Smooth muscle cell (in vitro differentiated cells): ENCODE results near the gene SOX12. TPM values are rescaled to one million over a fixed set of nuclear protein-coding genes. Genes with fewer than 3 reads are reported as not detected.

Experiments
- DNase-seq: peaks from one replicate; lab custom pipeline; 2025; ENCODE audit not compliant: unreplicated experiment; lab: John Stamatoyannopoulos, UW
- H2AFZ ChIP-seq: fragments of 200-600 bp; sonication (generic); 2 replicates; pipeline ENCODE4 v1.6.0; 2016; ENCODE audit warnings: antibody characterized with exemption, low read depth, mild to moderate bottlenecking
- H3F3A ChIP-seq: fragments of 200-600 bp; sonication (generic); 2 replicates; pipeline ENCODE4 v1.6.0; 2017; ENCODE audit warnings: antibody characterized with exemption, low read depth
- H3K27ac ChIP-seq: fragments of 200-600 bp; sonication (generic); 2 replicates; pipeline ENCODE4 v1.5.1; 2016; ENCODE audit warnings: low read depth, mild to moderate bottlenecking
- H3K27me3 ChIP-seq: fragments of 200-600 bp; sonication (generic); 2 replicates; pipeline ENCODE4 v1.6.1; 2016; ENCODE audit warnings: low read depth, mild to moderate bottlenecking
- H3K36me3 ChIP-seq: fragments of 200-600 bp; sonication (generic); 2 replicates; pipeline ENCODE4 v1.5.1; 2016; ENCODE audit warnings: low read depth
- H3K4me1 ChIP-seq: fragments of 200-600 bp; sonication (generic); 2 replicates; pipeline ENCODE4 v1.5.1; 2016; ENCODE audit warnings: low read depth
- H3K4me2 ChIP-seq: fragments of 200-600 bp; sonication (generic); 2 replicates; pipeline ENCODE4 v1.6.0; 2016; ENCODE audit warnings: mild to moderate bottlenecking
- H3K4me3 ChIP-seq: fragments of 200-600 bp; sonication (generic); 2 replicates; pipeline ENCODE4 v1.5.1; 2016; ENCODE audit warnings: mild to moderate bottlenecking
- H3K79me2 ChIP-seq: fragments of 200-600 bp; sonication (generic); 2 replicates; pipeline ENCODE4 v1.6.0; 2016; ENCODE audit warnings: low read depth, mild to moderate bottlenecking
- H3K9ac ChIP-seq: fragments of 200-600 bp; sonication (generic); 2 replicates; pipeline ENCODE4 v1.6.0; 2016; ENCODE audit warnings: low read depth
- H3K9me3 ChIP-seq: fragments of 200-600 bp; sonication (generic); replicated peaks from 2 replicates; pipeline ENCODE4 v1.5.1; 2016; ENCODE audit warnings: low read depth
- H4K20me1 ChIP-seq: fragments of 200-600 bp; sonication (generic); 2 replicates; pipeline ENCODE4 v1.6.0; 2016; ENCODE audit warnings: low read depth
- CTCF ChIP-seq: fragments of 200-600 bp; sonication (generic); IDR thresholded peaks from 2 replicates; pipeline ENCODE4 v1.5.1; 2017; ENCODE audit warnings: borderline replicate concordance, mild to moderate bottlenecking, antibody characterized with exemption; ENCODE audit not compliant: insufficient read depth, poor library complexity, severe bottlenecking
- WGBS: methylation state at CpG from one replicate; pipeline ENCODE4 v1.1.7; 2016; ENCODE audit warnings: low lambda C conversion rate; 5-methylcytosine and 5-hydroxymethylcytosine counted together
- polyA plus RNA-seq: library from polyadenylated mRNA; unstranded; fragments of >200 nt; fragmentation: Nextera tagmentation; extraction: Ambion mirVana; gene quantifications from 2 replicates; pipeline ENCODE4 v1.2.1, GENCODE V29; 2016
- total RNA-seq: library from RNA; depleted of rRNA; stranded (reverse); fragments of >200 nt; gene quantifications from 2 replicates; pipeline ENCODE4 v1.2.3, GENCODE V29; 2014

Gene SOX12
- total and polyA plus RNA-seq, 2 experiments from 2014 or later, result 7.1 to 17.7 TPM

GRCh38 chr20:324177-325044 lies 941 bp upstream of the SOX12 start:
- peak overlapping the region; percentile 75 for H2AFZ ChIP-seq
- H3K4me1 ChIP-seq, result peaks cover 15% of the 10 kb centered on the region
- H3K4me2 ChIP-seq, result peak overlapping the region; percentile 95
- no peaks in the 10 kb centered on the region for H3K27me3 ChIP-seq
- peak overlapping the region; percentile 81 for H3K27ac ChIP-seq
- H4K20me1 ChIP-seq, result peaks cover 20% of the 10 kb centered on the region
- TF ChIP-seq CTCF, result no peak
- no peaks in the 10 kb centered on the region for H3K9me3 ChIP-seq
- 2% methylated on average over 58 of the region's 69 CpGs for WGBS
- H3F3A ChIP-seq, result peaks cover 14% of the 10 kb centered on the region
- peak overlapping the region; percentile 78 for H3K4me3 ChIP-seq
- H3K36me3 ChIP-seq, result no peaks in the 10 kb centered on the region
- peak; percentile 85 for DNase-seq
- peak overlapping the region; percentile 71 for H3K9ac ChIP-seq
- peaks cover 28% of the 10 kb centered on the region for H3K79me2 ChIP-seq

- peak overlapping the region; percentile 88 for H3K4me2 ChIP-seq
- under 1% methylated on average over 25 of the region's 103 CpGs for WGBS
- no peaks in the 10 kb centered on the region for H3K27me3 ChIP-seq
- TF ChIP-seq CTCF, result no peak
- H3K27ac ChIP-seq, result peak overlapping the region; percentile 80
- H2AFZ ChIP-seq, result peak overlapping the region; percentile 41
- no peaks in the 10 kb centered on the region for H3K9me3 ChIP-seq
- peaks cover 28% of the 10 kb centered on the region for H3K79me2 ChIP-seq
- peaks cover 25% of the 10 kb centered on the region for H3K4me1 ChIP-seq
- peak overlapping the region; percentile 78 for H3K4me3 ChIP-seq
- no peaks in the 10 kb centered on the region for H3K36me3 ChIP-seq
- peaks cover 26% of the 10 kb centered on the region for H3F3A ChIP-seq
- H3K9ac ChIP-seq, result peak overlapping the region; percentile 54
- peaks cover 37% of the 10 kb centered on the region for H4K20me1 ChIP-seq
- no peak for DNase-seq
These were observed 715 bp downstream of the SOX12 start for GRCh38 chr20:325889-326644.

- Histone ChIP-seq H3K79me2 (peaks cover 28% of the 10 kb centered on the region), H3K27ac (peak overlapping the region; percentile 80), H3K4me2 (peak overlapping the region; percentile 88), H3K4me1 (peaks cover 25% of the 10 kb centered on the region), H3K9ac (peak overlapping the region; percentile 54), H3F3A (peaks cover 28% of the 10 kb centered on the region), H3K27me3 (no peaks in the 10 kb centered on the region), H3K36me3 (no peaks in the 10 kb centered on the region), H2AFZ (peak overlapping the region; percentile 41), H3K9me3 (no peaks in the 10 kb centered on the region), H4K20me1 (peaks cover 44% of the 10 kb centered on the region), H3K4me3 (peak overlapping the region; percentile 78)
- DNase-seq, result no peak
- WGBS, result under 1% methylated on average over 26 of the region's 38 CpGs
- TF ChIP-seq CTCF, result no peak
These were observed 1.4 kb downstream of the SOX12 start for GRCh38 chr20:326645-327185.
